ENCODE results near the gene NKIRAS2.
"Not testable (repeated sequence)": the region's sequence is repeated elsewhere in the genome, so short reads cannot be mapped to it uniquely, and the experiment has no call there.

NKIRAS2 gene

GRCh38 chr17:42018988-42019387, 902 bp upstream of the NKIRAS2 start:
- no peak for TF ChIP-seq CTCF (IDR thresholded peaks at IDR 0.05; ENCODE audit: poor library complexity, severe bottlenecking)
- Histone ChIP-seq H3K9me3 (ENCODE audit: severe bottlenecking) (no peaks in the 10 kb centered on the region), H3K4me3 (ENCODE audit: severe bottlenecking) (no peak overlapping the region), H3K27me3 (ENCODE audit: insufficient read depth, poor library complexity, severe bottlenecking) (no peaks in the 10 kb centered on the region), H3K4me1 (ENCODE audit: insufficient read depth, poor library complexity, severe bottlenecking) (peaks cover 5% of the 10 kb centered on the region), H3K27ac (ENCODE audit: poor library complexity, severe bottlenecking) (no peak overlapping the region), H3K36me3 (ENCODE audit: low read depth) (peaks cover 35% of the 10 kb centered on the region)
- DNase-seq (ENCODE audit: low spot score) (no peak), ATAC-seq (ENCODE audit: low read depth) (no peak)

- not testable (repeated sequence) for H3K27ac ChIP-seq (ENCODE audit: poor library complexity, severe bottlenecking); DNase-seq (ENCODE audit: low spot score); ATAC-seq (ENCODE audit: low read depth); H3K9me3 ChIP-seq (ENCODE audit: severe bottlenecking); H3K27me3 ChIP-seq (ENCODE audit: insufficient read depth, poor library complexity, severe bottlenecking)
- Histone ChIP-seq H3K4me3 (ENCODE audit: severe bottlenecking) (peak overlapping the region; percentile 72), H3K36me3 (ENCODE audit: low read depth) (peaks cover 27% of the 10 kb centered on the region), H3K4me1 (ENCODE audit: insufficient read depth, poor library complexity, severe bottlenecking) (peaks cover 13% of the 10 kb centered on the region)
These were observed 955 bp downstream of the NKIRAS2 start for GRCh38 chr17:42020845-42021244.

- Histone ChIP-seq H3K9me3 (ENCODE audit: severe bottlenecking) (no peaks in the 10 kb centered on the region), H3K36me3 (ENCODE audit: low read depth) (peaks cover 23% of the 10 kb centered on the region), H3K4me1 (ENCODE audit: insufficient read depth, poor library complexity, severe bottlenecking) (peaks cover 13% of the 10 kb centered on the region), H3K4me3 (ENCODE audit: severe bottlenecking) (no peak overlapping the region), H3K27me3 (ENCODE audit: insufficient read depth, poor library complexity, severe bottlenecking) (no peaks in the 10 kb centered on the region), H3K27ac (ENCODE audit: poor library complexity, severe bottlenecking) (peak overlapping the region; percentile 63)
- no peak for DNase-seq (ENCODE audit: low spot score)
- ATAC-seq (ENCODE audit: low read depth): no peak
- TF ChIP-seq CTCF (IDR thresholded peaks at IDR 0.05; ENCODE audit: poor library complexity, severe bottlenecking): no peak
These were observed 3.8 kb downstream of the NKIRAS2 start for GRCh38 chr17:42023524-42024349.

GRCh38 chr17:42025191-42025579, 5.3 kb downstream of the NKIRAS2 start:
- DNase-seq (ENCODE audit: low spot score): no peak
- H3K27me3 ChIP-seq (ENCODE audit: insufficient read depth, poor library complexity, severe bottlenecking): no peaks in the 10 kb centered on the region
- TF ChIP-seq CTCF (IDR thresholded peaks at IDR 0.05; ENCODE audit: poor library complexity, severe bottlenecking): peak; percentile 75
- H3K36me3 ChIP-seq (ENCODE audit: low read depth): peaks cover 23% of the 10 kb centered on the region
- H3K4me3 ChIP-seq (ENCODE audit: severe bottlenecking): no peak overlapping the region
- ATAC-seq (ENCODE audit: low read depth): no peak
- H3K9me3 ChIP-seq (ENCODE audit: severe bottlenecking): no peaks in the 10 kb centered on the region
- H3K4me1 ChIP-seq (ENCODE audit: insufficient read depth, poor library complexity, severe bottlenecking): peaks cover 13% of the 10 kb centered on the region
- peak overlapping the region; percentile 63 for H3K27ac ChIP-seq (ENCODE audit: poor library complexity, severe bottlenecking)

GRCh38 chr17:42025936-42026335, 6.0 kb downstream of the NKIRAS2 start:
- peaks cover 23% of the 10 kb centered on the region for H3K36me3 ChIP-seq (ENCODE audit: low read depth)
- no peak overlapping the region for H3K4me3 ChIP-seq (ENCODE audit: severe bottlenecking)
- ATAC-seq (ENCODE audit: low read depth): no peak
- no peak for TF ChIP-seq CTCF (IDR thresholded peaks at IDR 0.05; ENCODE audit: poor library complexity, severe bottlenecking)
- H3K9me3 ChIP-seq (ENCODE audit: severe bottlenecking): no peaks in the 10 kb centered on the region
- H3K27ac ChIP-seq (ENCODE audit: poor library complexity, severe bottlenecking): no peak overlapping the region
- no peaks in the 10 kb centered on the region for H3K27me3 ChIP-seq (ENCODE audit: insufficient read depth, poor library complexity, severe bottlenecking)
- no peak for DNase-seq (ENCODE audit: low spot score)
- peaks cover 10% of the 10 kb centered on the region for H3K4me1 ChIP-seq (ENCODE audit: insufficient read depth, poor library complexity, severe bottlenecking)
